Measurements from ENCODE around the gene LACC1. TPM values are rescaled to one million over a fixed set of nuclear protein-coding genes. Genes with fewer than 3 reads are reported as not detected.

The LACC1 gene
- total RNA-seq, 8 experiments from 2014 or later, result 1.1 to 8.4 (median 1.9) TPM

GRCh38 chr13:43874504-43875092 is 5.1 kb upstream of the LACC1 start:
- ATAC-seq (replicated peaks in 6 of 8), result no peak
- in situ Hi-C loops (cut with MboI; ENCODE audit: low pct_unique_long_range_greater_than_20kb in 2 of 9, low sequenced_read_pairs in 9 of 9, unreplicated experiment in 9 of 9), result no loop called here
- no peak overlapping the region for H3K27ac ChIP-seq
- H3K4me3 ChIP-seq, result no peak overlapping the region
- H3K4me1 ChIP-seq (replicated peaks in 1 of 2), result peaks cover 7 to 9% of the 10 kb centered on the region in 2 donors
- 0 to 46% (median 16%) methylated on average over 1 to 2 of the region's 2 CpGs for whole genome bisulfite sequencing, 10 experiments

- no peak overlapping the region for H3K4me3 ChIP-seq
- in situ Hi-C loops (cut with MboI; ENCODE audit: low pct_unique_long_range_greater_than_20kb in 2 of 9, low sequenced_read_pairs in 9 of 9, unreplicated experiment in 9 of 9), result no loop called here
- WGBS, 10 experiments, result 86 to 100% (median 100%) methylated on average over 1 to 2 of the region's 2 CpGs; no CpG with 5 or more reads in 1 of the 10 experiments
- ATAC-seq (replicated peaks in 6 of 8), result no peak
- H3K27ac ChIP-seq, result no peak overlapping the region
- peaks cover 7 to 13% of the 10 kb centered on the region in 2 donors for H3K4me1 ChIP-seq (replicated peaks in 1 of 2)
Observed at GRCh38 chr13:43876366-43876765, 3.3 kb upstream of the LACC1 start.

GRCh38 chr13:43877326-43877725 is 2.4 kb upstream of the LACC1 start:
- no peak for ATAC-seq (replicated peaks in 6 of 8)
- no peak overlapping the region for H3K4me3 ChIP-seq
- H3K27ac ChIP-seq, result no peak overlapping the region
- in situ Hi-C loops (cut with MboI; ENCODE audit: low pct_unique_long_range_greater_than_20kb in 2 of 9, low sequenced_read_pairs in 9 of 9, unreplicated experiment in 9 of 9), result no loop called here
- H3K4me1 ChIP-seq (replicated peaks in 1 of 2), result peaks cover 7 to 13% of the 10 kb centered on the region in 2 donors

GRCh38 chr13:43877766-43878165 is 1.9 kb upstream of the LACC1 start:
- peak in 1 of 8 experiments; percentile 8 for ATAC-seq (replicated peaks in 6 of 8)
- WGBS, 10 experiments, result 50 to 100% (median 98%) methylated on average over 1 of the region's 1 CpG
- in situ Hi-C loops (cut with MboI; ENCODE audit: low pct_unique_long_range_greater_than_20kb in 2 of 9, low sequenced_read_pairs in 9 of 9, unreplicated experiment in 9 of 9), result no loop called here
- no peak overlapping the region for H3K27ac ChIP-seq
- H3K4me3 ChIP-seq, result no peak overlapping the region
- peaks cover 7 to 13% of the 10 kb centered on the region in 2 donors for H3K4me1 ChIP-seq (replicated peaks in 1 of 2)

GRCh38 chr13:43878892-43879754 is 581 bp upstream of the LACC1 start, which contains the start of gene CCDC122:
Gene CCDC122, minus strand, starts transcription at chr13:43879740. Its CDS starts 10,364 bp downstream, at chr13:43869376.
- Histone ChIP-seq H3K27ac (peak within 1 kb of the TSS; percentile 1 to 29), H3K4me3 (peak within 1 kb of the TSS; percentile 44 to 73 (median 45)), H3K4me1 (replicated peaks in 1 of 2) (peaks cover 7 to 13% of the 10 kb centered on the region in 2 donors)
- ATAC-seq (replicated peaks in 6 of 8), result peak; percentile 85 to 97 (median 88)
- in situ Hi-C loops (cut with MboI; ENCODE audit: low pct_unique_long_range_greater_than_20kb in 2 of 9, low sequenced_read_pairs in 9 of 9, unreplicated experiment in 9 of 9), result no loop called here
- 0 to 25% (median 0%) methylated on average over 1 to 5 of the region's 78 CpGs; no CpG with 5 or more reads in 4 of the 10 experiments for WGBS, 10 experiments

GRCh38 chr13:43880214-43880855 is 631 bp downstream of the LACC1 start:
- no peak for ATAC-seq (replicated peaks in 6 of 8)
- Histone ChIP-seq H3K4me1 (replicated peaks in 1 of 2) (peaks cover 7 to 13% of the 10 kb centered on the region in 2 donors), H3K4me3 (peak overlapping the region; percentile 44 to 73 (median 45)), H3K27ac (no peak overlapping the region)
- in situ Hi-C loops (cut with MboI; ENCODE audit: low pct_unique_long_range_greater_than_20kb in 2 of 9, low sequenced_read_pairs in 9 of 9, unreplicated experiment in 9 of 9), result no loop called here
- WGBS, 10 experiments, result 20 to 80% (median 56%) methylated on average over 1 to 10 of the region's 15 CpGs; no CpG with 5 or more reads in 1 of the 10 experiments

- in situ Hi-C loops (cut with MboI; ENCODE audit: low pct_unique_long_range_greater_than_20kb in 2 of 9, low sequenced_read_pairs in 9 of 9, unreplicated experiment in 9 of 9), result no loop called here
Observed at GRCh38 chr13:43880926-43881325, 1.2 kb downstream of the LACC1 start.

GRCh38 chr13:43881580-43881979 is 1.9 kb downstream of the LACC1 start:
- no peak for ATAC-seq (replicated peaks in 6 of 8)
- in situ Hi-C loops (cut with MboI; ENCODE audit: low pct_unique_long_range_greater_than_20kb in 2 of 9, low sequenced_read_pairs in 9 of 9, unreplicated experiment in 9 of 9), result no loop called here
- Histone ChIP-seq H3K27ac (no peak overlapping the region), H3K4me1 (replicated peaks in 1 of 2) (peaks cover 7 to 13% of the 10 kb centered on the region in 2 donors), H3K4me3 (no peak overlapping the region)

More at GRCh38 chr13:43880926-43881325, 1.2 kb downstream of the LACC1 start:
- Histone ChIP-seq H3K4me3 (no peak overlapping the region), H3K4me1 (replicated peaks in 1 of 2) (peaks cover 7 to 13% of the 10 kb centered on the region in 2 donors), H3K27ac (no peak overlapping the region)
- ATAC-seq (replicated peaks in 6 of 8), result no peak

GRCh38 chr13:43883631-43884030 is 3.9 kb downstream of the LACC1 start:
- Histone ChIP-seq H3K27ac (no peak overlapping the region), H3K4me3 (no peak overlapping the region), H3K4me1 (replicated peaks in 1 of 2) (peaks cover under 1 to 7% of the 10 kb centered on the region in 2 donors)
- in situ Hi-C loops (cut with MboI; ENCODE audit: low pct_unique_long_range_greater_than_20kb in 2 of 9, low sequenced_read_pairs in 9 of 9, unreplicated experiment in 9 of 9), result no loop called here
- WGBS, 10 experiments, result 30 to 100% (median 93%) methylated on average over 1 to 3 of the region's 3 CpGs; no CpG with 5 or more reads in 2 of the 10 experiments
- no peak for ATAC-seq (replicated peaks in 6 of 8)

- H3K4me3 ChIP-seq, result no peak overlapping the region
- no peak overlapping the region for H3K27ac ChIP-seq
- ATAC-seq (replicated peaks in 6 of 8), result no peak
- peaks cover 0 to 5% of the 10 kb centered on the region in 2 donors for H3K4me1 ChIP-seq (replicated peaks in 1 of 2)
- 80 to 83% methylated on average over 1 of the region's 1 CpG; no CpG with 5 or more reads in 8 of the 10 experiments for WGBS, 10 experiments
- in situ Hi-C loops (cut with MboI; ENCODE audit: low pct_unique_long_range_greater_than_20kb in 2 of 9, low sequenced_read_pairs in 9 of 9, unreplicated experiment in 9 of 9), result no loop called here
Observed at GRCh38 chr13:43884222-43884621, 4.5 kb downstream of the LACC1 start.

- in situ Hi-C loops (cut with MboI; ENCODE audit: low pct_unique_long_range_greater_than_20kb in 2 of 9, low sequenced_read_pairs in 9 of 9, unreplicated experiment in 9 of 9), result no loop called here
- no peak overlapping the region for H3K27ac ChIP-seq
- H3K4me3 ChIP-seq, result no peak overlapping the region
- ATAC-seq (replicated peaks in 6 of 8), result no peak
- H3K4me1 ChIP-seq (replicated peaks in 1 of 2), result no peaks in the 10 kb centered on the region
Observed at GRCh38 chr13:43894438-43894837, 14.7 kb downstream of the LACC1 start.

- in situ Hi-C loops (cut with MboI; ENCODE audit: low pct_unique_long_range_greater_than_20kb in 2 of 9, low sequenced_read_pairs in 9 of 9, unreplicated experiment in 9 of 9), result no loop called here
- no peak for ATAC-seq (replicated peaks in 6 of 8)
- 20 to 86% (median 74%) methylated on average over 1 to 2 of the region's 2 CpGs; no CpG with 5 or more reads in 2 of the 10 experiments for WGBS, 10 experiments
- Histone ChIP-seq H3K4me1 (replicated peaks in 1 of 2) (no peaks in the 10 kb centered on the region), H3K27ac (no peak overlapping the region), H3K4me3 (no peak overlapping the region)
Observed at GRCh38 chr13:43895940-43896339, 16.2 kb downstream of the LACC1 start.

- WGBS, 10 experiments, result 0 to 8% (median 1%) methylated on average over 2 to 3 of the region's 3 CpGs; no CpG with 5 or more reads in 2 of the 10 experiments
- H3K4me1 ChIP-seq (replicated peaks in 1 of 2), result peaks cover 0 to 6% of the 10 kb centered on the region in 2 donors
- no peak overlapping the region for H3K4me3 ChIP-seq
- peak; percentile 61 to 77 (median 67) for ATAC-seq (replicated peaks in 6 of 8)
- H3K27ac ChIP-seq, result no peak overlapping the region
- in situ Hi-C loops (cut with MboI; ENCODE audit: low pct_unique_long_range_greater_than_20kb in 2 of 9, low sequenced_read_pairs in 9 of 9, unreplicated experiment in 9 of 9), result loop anchor here (10.0 to 25.0 kb wide), 9 partner anchors 132 to 1082 kb away; partner anchors contain the start of genes GPALPP1 (in 1 of the 9) and NUFIP1 (in 1 of the 9)
Observed at GRCh38 chr13:43905435-43906031, 25.8 kb downstream of the LACC1 start.
